OCI-LY7 (cell line): ENCODE measurements around the gene RAPGEF2.
"Not testable (repeated sequence)": the region's sequence is repeated elsewhere in the genome, so short reads cannot be mapped to it uniquely, and the experiment has no call there.

ENCODE experiments used
- CTCF ChIP-seq: fragments of 200-600 bp; sonication (generic); conservative IDR thresholded peaks from 2 replicates; pipeline ENCODE4 v1.5.1; 2014; ENCODE audit warnings: mild to moderate bottlenecking, antibody characterized with exemption, low read length, moderate library complexity, mixed read lengths
- EZH2phosphoT487 ChIP-seq: fragments of 200-600 bp; sonication (generic); IDR thresholded peaks from 2 replicates; pipeline ENCODE4 v1.6.1; 2018; ENCODE audit warnings: low read depth, borderline replicate concordance, mild to moderate bottlenecking, mixed run types, antibody characterized with exemption, low read length, moderate library complexity, mixed read lengths

GRCh38 chr4:159094156-159094555, 8.7 kb upstream of the RAPGEF2 start:
- not testable (repeated sequence) for TF ChIP-seq CTCF, EZH2phosphoT487
